Measurements from ENCODE around the gene WDR31.

DNA sequence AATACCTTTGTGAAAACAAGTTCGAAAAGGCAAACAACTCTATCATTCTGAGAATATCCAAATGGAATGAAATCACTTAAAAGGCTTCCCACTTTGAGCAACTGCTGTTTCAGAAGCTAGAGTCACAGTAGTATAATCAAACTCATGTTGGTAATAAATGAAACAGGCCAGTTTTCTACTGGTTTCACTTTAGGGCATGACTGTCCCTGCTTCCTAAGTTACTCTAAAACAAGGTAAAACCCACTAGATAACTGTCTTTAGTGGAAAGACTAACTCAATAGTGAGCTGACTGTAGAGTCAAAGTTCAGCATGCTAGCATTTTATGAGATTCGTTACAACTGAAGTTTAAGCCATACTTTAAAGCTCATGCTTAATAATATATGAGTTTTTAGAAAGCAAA lies 70.7 kb downstream of the WDR31 start:
- TF ChIP-seq POLR2A (IDR thresholded peaks at IDR 0.05): no peak
- TF ChIP-seq, protein P1, sequence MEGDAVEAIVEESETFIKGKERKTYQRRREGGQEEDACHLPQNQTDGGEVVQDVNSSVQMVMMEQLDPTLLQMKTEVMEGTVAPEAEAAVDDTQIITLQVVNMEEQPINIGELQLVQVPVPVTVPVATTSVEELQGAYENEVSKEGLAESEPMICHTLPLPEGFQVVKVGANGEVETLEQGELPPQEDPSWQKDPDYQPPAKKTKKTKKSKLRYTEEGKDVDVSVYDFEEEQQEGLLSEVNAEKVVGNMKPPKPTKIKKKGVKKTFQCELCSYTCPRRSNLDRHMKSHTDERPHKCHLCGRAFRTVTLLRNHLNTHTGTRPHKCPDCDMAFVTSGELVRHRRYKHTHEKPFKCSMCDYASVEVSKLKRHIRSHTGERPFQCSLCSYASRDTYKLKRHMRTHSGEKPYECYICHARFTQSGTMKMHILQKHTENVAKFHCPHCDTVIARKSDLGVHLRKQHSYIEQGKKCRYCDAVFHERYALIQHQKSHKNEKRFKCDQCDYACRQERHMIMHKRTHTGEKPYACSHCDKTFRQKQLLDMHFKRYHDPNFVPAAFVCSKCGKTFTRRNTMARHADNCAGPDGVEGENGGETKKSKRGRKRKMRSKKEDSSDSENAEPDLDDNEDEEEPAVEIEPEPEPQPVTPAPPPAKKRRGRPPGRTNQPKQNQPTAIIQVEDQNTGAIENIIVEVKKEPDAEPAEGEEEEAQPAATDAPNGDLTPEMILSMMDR (IDR thresholded peaks at IDR 0.05): no peak
